ENCODE results near the gene PARD3.

The PARD3 gene

DNA sequence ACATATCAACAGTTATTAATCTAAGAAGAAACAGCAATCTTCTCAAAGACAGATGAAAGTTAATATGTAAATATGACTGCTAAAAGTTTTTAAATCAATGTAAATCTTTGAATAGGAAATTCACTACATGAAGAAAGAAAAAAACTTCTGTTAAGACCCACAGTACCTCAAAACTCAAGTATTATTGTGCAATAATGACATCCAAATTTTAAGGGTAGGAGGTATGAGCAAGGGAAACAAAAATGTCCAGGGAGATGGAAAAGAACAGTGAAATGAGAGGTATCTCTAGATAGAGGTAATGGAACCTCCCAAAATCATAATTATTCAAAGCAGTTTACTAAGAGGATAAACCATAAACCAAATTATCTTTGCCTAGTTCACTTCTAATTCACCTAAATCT is 436.8 kb downstream of the PARD3 start:
- Histone ChIP-seq H3K9me3 (ENCODE audit: control insufficient read depth, low read length) (no peaks in the 10 kb centered on the region), H3K4me2 (ENCODE audit: low read length) (no peak overlapping the region), H3K9ac (no peak overlapping the region), H3K4me1 (no peaks in the 10 kb centered on the region), H3K4me3 (ENCODE audit: low read depth, low read length) (no peak overlapping the region), H3K27ac (no peak overlapping the region), H3K79me2 (no peaks in the 10 kb centered on the region), H2AFZ (no peak overlapping the region), H3K27me3 (ENCODE audit: control insufficient read depth, insufficient read depth, low read length) (no peaks in the 10 kb centered on the region), H3K36me3 (ENCODE audit: control insufficient read depth, insufficient read depth, low read length) (no peaks in the 10 kb centered on the region)
- TF ChIP-seq CTCF (IDR thresholded peaks at IDR 0.05) = no peak

GRCh38 chr10:34377833-34378232 is 437.3 kb downstream of the PARD3 start:
- Histone ChIP-seq H3K4me1 (no peaks in the 10 kb centered on the region), H3K9me3 (ENCODE audit: control insufficient read depth, low read length) (no peaks in the 10 kb centered on the region), H3K4me3 (ENCODE audit: low read depth, low read length) (no peak overlapping the region), H2AFZ (no peak overlapping the region), H3K36me3 (ENCODE audit: control insufficient read depth, insufficient read depth, low read length) (no peaks in the 10 kb centered on the region), H3K4me2 (ENCODE audit: low read length) (no peak overlapping the region), H3K79me2 (no peaks in the 10 kb centered on the region), H3K9ac (no peak overlapping the region), H3K27ac (no peak overlapping the region), H3K27me3 (ENCODE audit: control insufficient read depth, insufficient read depth, low read length) (no peaks in the 10 kb centered on the region)
- no peak for TF ChIP-seq CTCF (IDR thresholded peaks at IDR 0.05)

- Histone ChIP-seq H3K4me3 (ENCODE audit: low read depth, low read length) (no peak overlapping the region), H3K4me2 (ENCODE audit: low read length) (no peak overlapping the region), H3K27ac (no peak overlapping the region), H3K36me3 (ENCODE audit: control insufficient read depth, insufficient read depth, low read length) (no peaks in the 10 kb centered on the region), H3K4me1 (no peaks in the 10 kb centered on the region), H2AFZ (no peak overlapping the region), H3K79me2 (no peaks in the 10 kb centered on the region), H3K27me3 (ENCODE audit: control insufficient read depth, insufficient read depth, low read length) (no peaks in the 10 kb centered on the region), H3K9me3 (ENCODE audit: control insufficient read depth, low read length) (no peaks in the 10 kb centered on the region), H3K9ac (no peak overlapping the region)
- TF ChIP-seq CTCF (IDR thresholded peaks at IDR 0.05) = no peak
These were observed 440.6 kb downstream of the PARD3 start for GRCh38 chr10:34374356-34375045.

GRCh38 chr10:34373211-34373610 is 441.9 kb downstream of the PARD3 start:
- no peak overlapping the region for H3K9ac ChIP-seq
- no peaks in the 10 kb centered on the region for H3K36me3 ChIP-seq (ENCODE audit: control insufficient read depth, insufficient read depth, low read length)
- H3K9me3 ChIP-seq (ENCODE audit: control insufficient read depth, low read length) = no peaks in the 10 kb centered on the region
- no peak for TF ChIP-seq CTCF (IDR thresholded peaks at IDR 0.05)
- no peak overlapping the region for H2AFZ ChIP-seq
- H3K27me3 ChIP-seq (ENCODE audit: control insufficient read depth, insufficient read depth, low read length) = no peaks in the 10 kb centered on the region
- no peak overlapping the region for H3K4me2 ChIP-seq (ENCODE audit: low read length)
- H3K79me2 ChIP-seq = no peaks in the 10 kb centered on the region
- no peaks in the 10 kb centered on the region for H3K4me1 ChIP-seq
- no peak overlapping the region for H3K27ac ChIP-seq
- no peak overlapping the region for H3K4me3 ChIP-seq (ENCODE audit: low read depth, low read length)

GRCh38 chr10:34372509-34372908 is 442.6 kb downstream of the PARD3 start:
- Histone ChIP-seq H3K79me2 (no peaks in the 10 kb centered on the region), H3K4me1 (no peaks in the 10 kb centered on the region), H3K9me3 (ENCODE audit: control insufficient read depth, low read length) (no peaks in the 10 kb centered on the region), H3K9ac (no peak overlapping the region), H3K27me3 (ENCODE audit: control insufficient read depth, insufficient read depth, low read length) (no peaks in the 10 kb centered on the region), H3K4me2 (ENCODE audit: low read length) (no peak overlapping the region), H3K36me3 (ENCODE audit: control insufficient read depth, insufficient read depth, low read length) (no peaks in the 10 kb centered on the region), H2AFZ (no peak overlapping the region), H3K4me3 (ENCODE audit: low read depth, low read length) (no peak overlapping the region), H3K27ac (no peak overlapping the region)
- no peak for TF ChIP-seq CTCF (IDR thresholded peaks at IDR 0.05)

Measured in parathyroid adenoma (tissue), 2 donors.